ENCODE measurements around the gene IVD. TPM values are rescaled to one million over a fixed set of nuclear protein-coding genes. Genes with fewer than 3 reads are reported as not detected.
"Not testable (repeated sequence)": the region's sequence is repeated elsewhere in the genome, so short reads cannot be mapped to it uniquely, and the experiment has no call there.

IVD gene
- total and polyA plus RNA-seq, 10 donors, result 25.1 to 93.9 (median 59.6) TPM

- Histone ChIP-seq H3K4me3 (no peak overlapping the region), H3K9me3 (no peaks in the 10 kb centered on the region), H3K4me1 (peaks cover 42 to 85% (median 64%) of the 10 kb centered on the region in 6 donors), H3K27ac (peak overlapping the region in 6 of 8 donors; percentile 22 to 63 (median 52)), H3K36me3 (no peaks in the 10 kb centered on the region), H3K27me3 (replicated peaks in 1 of 7) (no peaks in the 10 kb centered on the region)
- WGBS, 5 donors, result 35 to 57% (median 48%) methylated on average over 10 to 11 of the region's 11 CpGs
- intact Hi-C loops (cut with DNase I; ENCODE audit: low total_unique reads), result no loop called here
- TF ChIP-seq CTCF (IDR thresholded peaks at IDR 0.05 in 8 of 11, conservative IDR thresholded peaks at IDR 0.05 in 3 of 11) (no peak), POLR2AphosphoS5 (IDR thresholded peaks at IDR 0.05) (no peak), POLR2A (IDR thresholded peaks at IDR 0.05) (no peak)
- DNase-seq, result no peak
These were observed 46.9 kb downstream of the IVD start for GRCh38 chr15:40452296-40453090.

GRCh38 chr15:40453941-40454340, 48.3 kb downstream of the IVD start:
- DNase-seq; H3K9me3 ChIP-seq; H3K36me3 ChIP-seq; H3K27me3 ChIP-seq (replicated peaks in 1 of 7); H3K4me3 ChIP-seq; intact Hi-C loops (cut with DNase I; ENCODE audit: low total_unique reads): not testable (repeated sequence)
- Histone ChIP-seq H3K27ac (peak overlapping the region in 4 of 8 donors; percentile 17 to 49 (median 24)), H3K4me1 (peaks cover 42 to 89% (median 64%) of the 10 kb centered on the region in 6 donors)
- 12 to 27% (median 15%) methylated on average over 2 to 3 of the region's 3 CpGs for WGBS, 5 donors
- TF ChIP-seq POLR2AphosphoS5 (IDR thresholded peaks at IDR 0.05), result peak in 1 of 3 donors; percentile 36

- intact Hi-C loops (cut with DNase I; ENCODE audit: low total_unique reads), result no loop called here
- Histone ChIP-seq H3K27me3 (replicated peaks in 1 of 7) (no peaks in the 10 kb centered on the region), H3K9me3 (no peaks in the 10 kb centered on the region), H3K36me3 (peaks cover 0 to 20% (median 17%) of the 10 kb centered on the region in 6 donors), H3K4me1 (peaks cover 42 to 79% (median 63%) of the 10 kb centered on the region in 6 donors), H3K27ac (peak overlapping the region in 2 of 8 donors; percentile 17 to 49), H3K4me3 (no peak overlapping the region)
- DNase-seq, result no peak
- WGBS, 5 donors, result 69 to 80% (median 71%) methylated on average over 7 to 9 of the region's 9 CpGs
- TF ChIP-seq POLR2AphosphoS5 (IDR thresholded peaks at IDR 0.05) (no peak), POLR2A (IDR thresholded peaks at IDR 0.05) (no peak), CTCF (IDR thresholded peaks at IDR 0.05 in 8 of 11, conservative IDR thresholded peaks at IDR 0.05 in 3 of 11) (no peak)
These were observed 49.4 kb downstream of the IVD start for GRCh38 chr15:40454904-40455391.

- Histone ChIP-seq H3K9me3 (no peaks in the 10 kb centered on the region), H3K4me3 (no peak overlapping the region), H3K36me3 (peaks cover 0 to 33% (median 23%) of the 10 kb centered on the region in 6 donors), H3K4me1 (peaks cover 42 to 66% (median 57%) of the 10 kb centered on the region in 6 donors), H3K27me3 (replicated peaks in 1 of 7) (no peaks in the 10 kb centered on the region), H3K27ac (peak overlapping the region in 2 of 8 donors; percentile 13 to 33)
- no peak for DNase-seq
- WGBS, 5 donors, result 65 to 84% (median 70%) methylated on average over 7 of the region's 7 CpGs
- intact Hi-C loops (cut with DNase I; ENCODE audit: low total_unique reads), result no loop called here
- TF ChIP-seq POLR2A (IDR thresholded peaks at IDR 0.05) (no peak), POLR2AphosphoS5 (IDR thresholded peaks at IDR 0.05) (peak in 1 of 3 donors; percentile 15), CTCF (IDR thresholded peaks at IDR 0.05 in 8 of 11, conservative IDR thresholded peaks at IDR 0.05 in 3 of 11) (no peak)
These were observed 50.7 kb downstream of the IVD start for GRCh38 chr15:40456299-40456712.

Data from spleen (tissue), 11 donors.